ENCODE measurements around the gene GPC6.

GPC6 gene

DNA sequence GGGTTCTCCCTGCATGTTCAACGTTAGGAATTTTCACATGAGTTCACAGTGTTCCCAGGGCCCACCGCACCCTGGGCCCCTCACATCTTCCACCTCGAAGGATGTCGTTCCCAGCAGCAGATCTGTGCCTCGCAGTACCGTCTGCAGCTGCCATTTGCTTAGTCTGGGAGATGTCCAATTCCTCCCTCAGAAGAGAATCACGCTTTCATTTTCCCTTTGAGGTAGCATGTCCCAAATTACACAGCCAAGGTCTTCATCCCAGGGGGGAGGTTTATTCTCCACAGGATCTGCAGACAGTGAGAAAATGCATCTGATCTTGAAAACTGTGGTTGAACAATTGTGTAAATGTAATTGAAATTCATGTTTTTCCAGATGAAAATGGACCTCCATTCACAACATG is 1102.7 kb downstream of the GPC6 start:
- DNase-seq (ENCODE audit: low read depth): no peak
- TF ChIP-seq, protein P1, sequence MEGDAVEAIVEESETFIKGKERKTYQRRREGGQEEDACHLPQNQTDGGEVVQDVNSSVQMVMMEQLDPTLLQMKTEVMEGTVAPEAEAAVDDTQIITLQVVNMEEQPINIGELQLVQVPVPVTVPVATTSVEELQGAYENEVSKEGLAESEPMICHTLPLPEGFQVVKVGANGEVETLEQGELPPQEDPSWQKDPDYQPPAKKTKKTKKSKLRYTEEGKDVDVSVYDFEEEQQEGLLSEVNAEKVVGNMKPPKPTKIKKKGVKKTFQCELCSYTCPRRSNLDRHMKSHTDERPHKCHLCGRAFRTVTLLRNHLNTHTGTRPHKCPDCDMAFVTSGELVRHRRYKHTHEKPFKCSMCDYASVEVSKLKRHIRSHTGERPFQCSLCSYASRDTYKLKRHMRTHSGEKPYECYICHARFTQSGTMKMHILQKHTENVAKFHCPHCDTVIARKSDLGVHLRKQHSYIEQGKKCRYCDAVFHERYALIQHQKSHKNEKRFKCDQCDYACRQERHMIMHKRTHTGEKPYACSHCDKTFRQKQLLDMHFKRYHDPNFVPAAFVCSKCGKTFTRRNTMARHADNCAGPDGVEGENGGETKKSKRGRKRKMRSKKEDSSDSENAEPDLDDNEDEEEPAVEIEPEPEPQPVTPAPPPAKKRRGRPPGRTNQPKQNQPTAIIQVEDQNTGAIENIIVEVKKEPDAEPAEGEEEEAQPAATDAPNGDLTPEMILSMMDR (IDR thresholded peaks at IDR 0.05; ENCODE audit: low read depth, low read length, missing control alignments): no peak
- no peak overlapping the region for H3K4me3 ChIP-seq (ENCODE audit: low read depth, low read length)

DNA sequence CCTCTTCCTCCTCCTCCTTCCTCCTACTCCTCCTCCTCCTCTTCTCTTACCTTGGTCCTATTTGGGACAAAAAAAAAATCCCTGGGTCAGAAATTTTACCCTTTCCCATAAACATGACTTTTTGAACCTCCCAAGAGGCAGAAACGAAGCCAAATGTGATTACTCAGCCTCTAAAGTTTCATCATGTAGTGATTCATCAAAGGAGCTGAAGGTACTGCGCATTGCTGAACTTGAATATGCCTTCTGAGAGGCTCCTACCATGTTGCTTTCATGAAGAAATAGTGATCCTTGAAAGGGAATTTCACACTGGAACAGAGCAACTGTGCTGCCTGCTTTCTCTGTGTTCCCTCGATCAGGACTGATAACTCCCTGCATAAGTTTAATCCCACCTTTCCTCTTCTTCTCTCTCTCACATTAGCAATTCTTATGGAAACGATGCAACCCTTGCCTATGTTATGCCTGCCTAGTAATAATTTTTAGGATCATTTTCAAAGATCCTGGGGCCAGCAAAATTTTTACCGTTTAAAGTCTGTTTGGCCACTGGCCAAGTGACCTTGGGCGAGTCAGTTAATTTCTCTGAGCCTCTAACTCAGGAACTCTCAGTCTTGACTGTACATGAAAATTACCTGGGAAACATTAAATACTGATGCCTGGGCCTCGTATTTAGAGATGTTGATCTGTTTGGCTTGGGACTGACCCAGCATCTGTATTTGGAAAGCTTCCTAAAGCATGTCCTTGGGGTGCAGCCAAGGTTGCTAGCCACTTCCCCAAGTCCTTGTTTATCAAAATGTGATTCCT is 1103.3 kb downstream of the GPC6 start:
- H3K4me3 ChIP-seq (ENCODE audit: low read depth, low read length): no peak overlapping the region
- no peak for DNase-seq (ENCODE audit: low read depth)
- TF ChIP-seq, protein P1 (IDR thresholded peaks at IDR 0.05; ENCODE audit: low read depth, low read length, missing control alignments): no peak

DNA sequence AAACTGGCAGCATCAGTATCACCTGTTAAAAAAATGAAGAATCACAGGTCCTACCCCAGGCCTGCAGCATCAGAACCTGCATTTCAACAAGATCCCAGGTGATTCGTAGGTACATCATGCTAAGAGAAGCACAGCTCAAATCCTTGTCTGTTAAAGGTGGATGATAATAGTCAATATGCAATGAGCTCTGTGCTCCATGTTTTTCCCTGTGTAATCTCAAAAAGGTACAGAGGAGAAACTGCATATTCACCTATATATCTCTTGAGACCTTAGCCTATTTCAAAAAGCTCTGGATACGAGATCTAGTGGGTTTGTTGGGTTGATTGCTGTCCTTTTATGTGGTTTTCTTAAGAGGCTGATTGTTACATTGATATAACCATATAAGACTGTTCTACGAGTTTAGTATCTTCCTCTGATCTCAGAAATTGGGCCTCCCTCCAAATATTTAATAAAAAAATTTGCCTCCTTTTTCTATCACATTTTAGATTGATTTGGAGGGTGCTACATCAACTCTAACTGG is 1104.0 kb downstream of the GPC6 start:
- no peak for DNase-seq (ENCODE audit: low read depth)
- H3K4me3 ChIP-seq (ENCODE audit: low read depth, low read length): no peak overlapping the region
- TF ChIP-seq, protein P1 (IDR thresholded peaks at IDR 0.05; ENCODE audit: low read depth, low read length, missing control alignments): no peak

DNA sequence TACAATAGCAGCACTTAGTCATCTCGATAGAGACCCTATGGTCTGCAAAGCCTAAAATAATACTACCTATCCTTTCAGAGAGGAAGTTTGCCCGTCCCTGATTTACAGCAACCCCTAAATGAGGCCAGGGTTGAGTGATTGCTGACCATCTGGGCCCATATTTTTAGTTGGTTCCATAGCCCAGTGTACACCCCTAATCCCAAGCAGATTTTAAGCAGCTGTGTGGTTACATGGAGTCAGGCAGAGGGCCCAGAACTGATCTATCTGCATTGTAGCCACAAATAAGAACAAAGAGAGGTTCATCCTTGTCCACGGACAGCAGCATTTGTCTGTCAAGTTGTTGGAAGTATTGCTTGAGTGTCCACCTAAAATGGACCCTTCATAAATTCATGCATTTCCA is 1104.7 kb downstream of the GPC6 start:
- no peak for DNase-seq (ENCODE audit: low read depth)
- no peak overlapping the region for H3K4me3 ChIP-seq (ENCODE audit: low read depth, low read length)
- TF ChIP-seq, protein P1 (IDR thresholded peaks at IDR 0.05; ENCODE audit: low read depth, low read length, missing control alignments): no peak

DNA sequence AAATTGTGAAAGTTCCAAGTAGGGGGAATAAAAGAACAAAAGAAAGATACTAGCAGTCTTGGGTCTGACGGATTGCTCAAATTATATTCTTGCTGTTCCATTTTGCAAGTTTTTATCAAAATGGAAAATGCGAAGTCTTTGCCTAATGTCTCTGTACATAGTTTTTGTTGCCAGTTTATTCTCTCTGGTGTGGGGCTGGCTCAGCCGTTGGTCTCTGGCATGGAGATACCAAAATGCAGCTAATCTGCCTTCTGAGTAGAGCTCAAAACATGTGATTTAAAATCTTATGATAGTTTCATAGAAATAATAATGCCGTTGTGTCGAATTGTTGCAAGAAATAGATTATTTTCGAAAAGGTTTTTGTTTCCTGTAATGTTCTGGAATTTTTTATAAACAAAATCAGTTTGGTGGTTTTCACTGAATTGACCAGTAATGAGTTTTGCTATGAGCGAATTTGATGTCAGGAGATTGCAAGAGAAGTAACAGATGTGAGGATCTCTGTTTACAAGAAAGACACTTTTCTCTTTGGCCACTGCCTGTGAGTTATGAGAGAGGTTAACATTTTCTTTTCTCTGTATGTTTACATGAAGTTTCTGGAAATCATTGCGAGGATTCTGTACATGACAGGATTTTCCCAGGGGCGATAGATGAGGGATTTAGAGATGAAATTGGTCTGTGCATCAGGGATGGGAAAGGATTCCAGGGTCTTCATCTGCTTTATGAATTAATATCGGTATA is 1105.9 kb downstream of the GPC6 start:
- H3K4me3 ChIP-seq (ENCODE audit: low read depth, low read length): no peak overlapping the region
- no peak for DNase-seq (ENCODE audit: low read depth)
- TF ChIP-seq, protein P1 (IDR thresholded peaks at IDR 0.05; ENCODE audit: low read depth, low read length, missing control alignments): no peak

DNA sequence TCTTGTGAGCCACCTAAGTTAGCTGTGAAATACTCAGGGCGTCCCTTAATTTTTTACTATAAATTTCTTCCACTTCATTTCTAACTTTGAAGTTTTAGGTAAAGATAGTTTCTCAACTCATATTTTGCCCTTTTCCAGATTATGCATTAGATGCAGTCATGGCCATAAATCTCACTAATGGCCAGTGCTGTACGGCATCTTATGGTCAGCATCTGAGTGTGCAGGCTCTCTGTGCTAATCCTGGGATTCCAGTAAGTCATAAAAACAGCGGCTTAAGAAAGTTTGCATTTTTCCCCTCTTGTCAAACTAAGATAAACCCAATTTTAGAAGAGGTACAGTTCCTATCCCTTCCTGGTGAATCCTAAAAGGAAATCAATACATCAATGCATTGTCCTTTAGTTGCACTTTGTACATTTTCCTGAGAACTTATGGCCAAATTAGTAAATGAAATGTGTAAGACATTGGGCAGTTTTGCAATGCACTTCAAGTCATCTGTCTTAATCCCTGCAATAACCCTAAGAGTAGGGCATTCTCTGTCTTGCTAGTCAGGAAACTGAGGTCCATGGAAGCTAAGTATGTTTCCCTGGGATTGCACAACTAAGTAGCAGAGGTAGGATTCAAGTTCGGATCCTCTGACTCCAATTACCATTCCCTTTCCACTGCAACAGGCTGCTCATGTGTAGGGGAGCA is 1106.7 kb downstream of the GPC6 start:
- DNase-seq (ENCODE audit: low read depth): no peak
- TF ChIP-seq, protein P1 (IDR thresholded peaks at IDR 0.05; ENCODE audit: low read depth, low read length, missing control alignments): no peak
- H3K4me3 ChIP-seq (ENCODE audit: low read depth, low read length): no peak overlapping the region

Data from GM12864 (cell line).